Head of caudate nucleus (tissue), 42 donors: ENCODE measurements around the gene LY86.
"Not testable (repeated sequence)": the region's sequence is repeated elsewhere in the genome, so short reads cannot be mapped to it uniquely, and the experiment has no call there.

Experiments used
- DNase-seq, 42 donors: peaks; one replicate each; pipeline versions ENCODE4 v3.0.0 to v3.0.0-alpha.2; 2020 to 2021; ENCODE audit warnings: mixed read lengths in 7 of 42
- intact Hi-C: fragments of 100-400 bp; cut with DNase I; formaldehyde crosslinking; loops from one replicate; pipeline ENCODE4 v1.15.0; 2022

Gene LY86

GRCh38 chr6:6663421-6664135, 75.1 kb downstream of the LY86 start:
- no peak for DNase-seq
- intact Hi-C loops = no loop called here

GRCh38 chr6:6665555-6666243, 77.2 kb downstream of the LY86 start:
- DNase-seq = no peak
- intact Hi-C loops = no loop called here

- intact Hi-C loops = loop anchor here (10.0 kb wide), 1 partner anchor 945 kb away; no protein-coding TSS in a partner anchor
- DNase-seq = not testable (repeated sequence)
Measured at GRCh38 chr6:6670150-6670549, 81.6 kb downstream of the LY86 start.

GRCh38 chr6:6674872-6675271, 86.4 kb downstream of the LY86 start:
- intact Hi-C loops = loop anchor here (5.0 to 10.0 kb wide), 2 partner anchors 567 to 940 kb away; no protein-coding TSS in a partner anchor

GRCh38 chr6:6676910-6677441, 88.5 kb downstream of the LY86 start:
- peak in 41 of 42 donors; percentile 47 to 92 (median 83) for DNase-seq
- intact Hi-C loops = loop anchor here (5.0 to 10.0 kb wide), 2 partner anchors 565 to 938 kb away; no protein-coding TSS in a partner anchor

More at GRCh38 chr6:6674872-6675271, 86.4 kb downstream of the LY86 start:
- DNase-seq = no peak

- intact Hi-C loops = loop anchor here (5.0 to 10.0 kb wide), 2 partner anchors 564 to 937 kb away; no protein-coding TSS in a partner anchor
- no peak for DNase-seq
Measured at GRCh38 chr6:6678185-6678671, 89.7 kb downstream of the LY86 start.

GRCh38 chr6:6678811-6679210, 90.3 kb downstream of the LY86 start:
- intact Hi-C loops = loop anchor here (5.0 to 10.0 kb wide), 2 partner anchors 563 to 936 kb away; no protein-coding TSS in a partner anchor
- DNase-seq = no peak

- intact Hi-C loops = loop anchor here (5.0 to 10.0 kb wide), 2 partner anchors 563 to 935 kb away; no protein-coding TSS in a partner anchor
- DNase-seq = no peak
Measured at GRCh38 chr6:6679633-6680032, 91.1 kb downstream of the LY86 start.

- intact Hi-C loops = no loop called here
Measured at GRCh38 chr6:6680526-6680925, 92.0 kb downstream of the LY86 start.

GRCh38 chr6:6681075-6681849, 92.7 kb downstream of the LY86 start:
- no peak for DNase-seq
- intact Hi-C loops = no loop called here

More at GRCh38 chr6:6680526-6680925, 92.0 kb downstream of the LY86 start:
- no peak for DNase-seq

- DNase-seq = no peak
- intact Hi-C loops = no loop called here
Measured at GRCh38 chr6:6682225-6682624, 93.7 kb downstream of the LY86 start.

GRCh38 chr6:6683969-6684833, 95.7 kb downstream of the LY86 start:
- intact Hi-C loops = no loop called here
- no peak for DNase-seq

GRCh38 chr6:6685249-6686040, 96.9 kb downstream of the LY86 start:
- DNase-seq = no peak
- intact Hi-C loops = no loop called here

GRCh38 chr6:6686176-6686575, 97.7 kb downstream of the LY86 start:
- no peak for DNase-seq
- intact Hi-C loops = no loop called here

- peak in 20 of 42 donors; percentile 16 to 64 (median 33) for DNase-seq
- intact Hi-C loops = no loop called here
Measured at GRCh38 chr6:6686748-6687601, 98.5 kb downstream of the LY86 start.

GRCh38 chr6:6688283-6688682, 99.8 kb downstream of the LY86 start:
- intact Hi-C loops = no loop called here
- no peak for DNase-seq
